OCI-LY3 (cell line): ENCODE data around the gene CACNA1C.

Experiments
- CTCF ChIP-seq: fragments of 200-600, 300-600 bp; sonication (generic); IDR thresholded peaks from 2 replicates; pipeline ENCODE4 v1.5.1; 2014; ENCODE audit warnings: antibody characterized with exemption, low read length, low read depth
- EZH2phosphoT487 ChIP-seq: fragments of 200-600 bp; shearing (Covaris generic); IDR thresholded peaks from 2 replicates; pipeline ENCODE4 v1.6.1; 2018; ENCODE audit warnings: antibody characterized with exemption, mixed run types, low read depth

- TF ChIP-seq CTCF (no peak), EZH2phosphoT487 (no peak)
These were observed 592.1 kb downstream of the CACNA1C start for GRCh38 chr12:2644683-2645405.
